Daoy (cell line): ENCODE measurements around the gene LBR. TPM values are rescaled to one million over a fixed set of nuclear protein-coding genes. Genes with fewer than 3 reads are reported as not detected.
A peak's percentile ranks its signal among the peaks of the same experiment; 100 is the strongest.

ENCODE experiments used
- DNase-seq: peaks from one replicate; pipeline ENCODE4 v3.0.0-alpha.2; 2015; ENCODE audit warnings: low read depth
- total RNA-seq: library from RNA; depleted of rRNA; stranded (reverse); fragments of >200 nt; shearing (Covaris generic); gene quantifications from 2 replicates; pipeline ENCODE4 v1.2.3, GENCODE V29; 2014

Gene LBR
- total RNA-seq, 1 experiment from 2014 or later, result 86.9 TPM

DNA sequence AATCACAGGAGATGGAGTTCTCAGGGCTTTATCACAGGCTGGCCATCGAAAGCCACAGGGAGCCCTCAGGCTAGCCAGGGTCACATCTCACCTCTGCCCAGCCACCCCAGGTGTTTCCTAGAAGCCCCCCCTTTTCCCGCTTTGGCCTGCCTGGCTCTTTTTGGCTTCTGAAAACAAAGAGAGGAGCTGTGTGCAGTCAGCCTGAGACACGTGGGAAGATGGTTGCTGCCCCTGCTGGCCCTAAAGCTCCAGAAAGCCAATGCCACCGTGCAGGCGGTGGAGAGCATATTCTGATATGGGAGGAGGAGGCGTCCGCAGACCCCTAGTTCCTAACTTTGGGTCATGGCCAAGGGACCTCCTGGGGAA is 18.7 kb upstream of the LBR start:
- DNase-seq, result no peak

GRCh38 chr1:225445639-225446594 is 18.1 kb upstream of the LBR start:
- no peak for DNase-seq

- no peak for DNase-seq
Measured at GRCh38 chr1:225442123-225442505, 14.3 kb upstream of the LBR start.

DNA sequence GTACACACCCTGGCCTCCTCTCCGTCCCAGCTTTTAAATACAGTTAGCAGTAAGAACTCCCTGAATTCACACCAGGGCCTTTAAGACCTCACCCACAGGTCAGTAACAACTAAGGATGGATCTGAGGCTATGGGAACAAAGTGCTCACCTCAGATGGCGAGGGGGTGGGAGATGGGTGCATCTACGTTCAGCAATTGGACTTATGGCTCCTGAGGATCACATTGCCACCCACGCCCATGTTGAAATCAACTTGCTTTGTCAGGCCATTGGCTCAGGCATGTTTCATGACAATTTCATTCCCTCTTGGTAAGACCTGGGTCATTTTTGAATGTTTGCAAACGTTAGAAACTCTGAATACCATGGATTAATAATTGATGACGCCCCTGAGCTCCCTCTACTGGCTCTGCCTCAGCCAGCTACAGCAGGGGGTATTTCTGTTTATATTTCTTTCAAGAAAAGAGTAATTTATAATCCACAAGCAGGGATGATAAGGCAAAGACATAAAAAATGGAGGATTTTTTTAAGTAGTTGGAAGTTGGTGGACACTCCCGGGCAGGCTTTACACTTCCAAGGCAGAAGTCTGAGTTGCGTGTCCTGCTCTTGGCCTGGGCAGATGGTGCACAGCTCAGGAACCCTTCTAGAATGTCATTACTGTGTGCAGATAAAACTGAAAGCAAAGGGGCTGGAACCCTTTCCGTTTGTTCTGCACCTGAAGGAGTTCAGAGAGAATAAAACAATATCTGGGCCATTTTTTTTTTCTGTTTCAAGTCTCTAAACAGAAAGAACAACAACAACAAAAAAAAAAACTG is 13.7 kb upstream of the LBR start:
- no peak for DNase-seq

GRCh38 chr1:225440380-225441221 is 12.8 kb upstream of the LBR start:
- DNase-seq, result no peak

- DNase-seq, result no peak
Measured at GRCh38 chr1:225437710-225438437, 10.0 kb upstream of the LBR start.

- no peak for DNase-seq
Measured at GRCh38 chr1:225435957-225436392, 8.1 kb upstream of the LBR start.

GRCh38 chr1:225435487-225435886 is 7.6 kb upstream of the LBR start:
- DNase-seq, result no peak

DNA sequence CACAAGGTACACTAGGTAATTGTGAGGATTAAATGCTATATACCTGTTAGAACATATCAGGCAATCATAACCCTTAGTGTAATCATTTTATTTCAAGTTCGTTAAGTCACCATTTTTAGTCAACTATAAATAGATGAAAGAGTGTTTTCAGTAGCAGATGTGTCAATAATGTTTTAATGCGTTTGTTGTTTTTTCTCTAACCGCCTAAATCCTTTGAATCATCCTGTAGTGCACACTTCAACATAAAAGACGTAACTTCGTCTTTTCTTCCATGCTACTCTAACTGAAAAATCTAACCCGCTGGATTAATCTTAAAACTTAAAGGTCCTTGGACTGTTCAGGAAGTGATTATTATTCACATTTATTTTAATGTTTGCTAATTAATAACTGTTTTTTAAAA is 7.2 kb upstream of the LBR start:
- DNase-seq, result no peak

GRCh38 chr1:225434046-225434445 is 6.2 kb upstream of the LBR start:
- DNase-seq, result no peak

GRCh38 chr1:225431081-225431863 is 3.4 kb upstream of the LBR start:
- DNase-seq, result no peak

GRCh38 chr1:225430301-225430700 is 2.5 kb upstream of the LBR start:
- no peak for DNase-seq

DNA sequence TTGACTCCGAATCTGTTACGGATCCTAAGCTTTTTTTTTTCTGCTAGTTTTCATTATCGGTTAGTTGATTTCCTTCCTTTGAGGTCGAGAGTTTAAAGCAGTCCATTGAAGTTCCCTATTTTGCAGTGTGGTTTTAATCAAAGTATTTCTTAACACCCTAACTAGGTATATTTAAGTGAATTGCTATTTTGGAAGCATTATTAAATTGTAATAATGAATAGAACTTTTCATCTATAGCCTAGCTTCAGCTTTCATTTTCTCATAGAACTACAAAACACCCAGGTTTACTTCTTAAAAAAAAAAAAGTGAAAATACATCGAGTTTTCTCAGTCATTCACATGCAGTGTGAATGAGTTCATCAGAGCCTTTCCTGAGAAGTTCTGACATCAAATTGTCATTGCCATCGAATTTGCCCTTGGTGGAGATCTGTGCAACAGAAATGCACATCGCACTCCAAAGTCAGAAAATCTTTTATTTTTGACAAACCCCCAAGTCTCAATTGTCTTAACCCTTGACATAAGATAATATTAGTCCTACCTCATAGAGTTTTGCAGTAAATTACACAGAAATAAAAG is 1.1 kb upstream of the LBR start:
- no peak for DNase-seq

DNA sequence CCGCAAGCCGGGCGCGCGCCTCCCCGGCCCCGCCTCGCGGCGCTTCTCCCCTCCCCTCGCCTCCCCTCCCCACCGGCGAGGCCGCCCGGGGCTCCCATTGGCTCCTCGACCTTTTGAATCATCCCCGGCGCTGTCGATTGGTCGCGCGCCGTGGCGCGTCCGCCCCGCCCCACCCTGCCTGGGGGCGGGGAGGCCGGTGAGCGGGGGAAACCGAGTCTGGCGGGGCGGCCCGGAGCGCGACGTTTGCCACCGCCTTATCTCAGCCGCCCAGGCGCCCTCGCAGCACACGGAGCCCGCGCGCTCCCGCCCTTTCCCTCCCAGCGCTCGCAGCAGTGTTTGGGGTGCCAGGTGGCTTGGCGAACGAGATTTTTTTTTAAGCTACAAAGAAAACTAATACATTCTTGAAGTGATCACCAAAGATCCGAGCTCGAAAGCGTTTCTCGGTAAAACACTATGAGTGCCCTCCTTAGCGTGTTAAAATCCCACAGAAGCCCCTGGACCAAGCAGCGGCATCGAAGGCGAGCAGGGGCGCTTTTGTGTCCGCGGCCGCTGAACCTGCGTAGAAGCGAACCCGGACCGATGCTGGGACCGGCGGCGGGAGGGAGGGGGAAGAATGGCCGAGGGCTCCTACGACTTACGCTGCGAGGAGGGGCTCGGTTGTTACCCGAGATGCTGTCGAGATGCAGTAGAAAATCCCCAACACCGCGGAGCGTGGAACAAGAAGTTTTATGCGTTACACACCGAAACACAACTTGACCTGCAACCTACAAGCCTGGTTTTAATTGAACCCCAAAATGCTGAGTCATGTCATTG is 436 bp upstream of the LBR start:
- peak; percentile 96 for DNase-seq

DNA sequence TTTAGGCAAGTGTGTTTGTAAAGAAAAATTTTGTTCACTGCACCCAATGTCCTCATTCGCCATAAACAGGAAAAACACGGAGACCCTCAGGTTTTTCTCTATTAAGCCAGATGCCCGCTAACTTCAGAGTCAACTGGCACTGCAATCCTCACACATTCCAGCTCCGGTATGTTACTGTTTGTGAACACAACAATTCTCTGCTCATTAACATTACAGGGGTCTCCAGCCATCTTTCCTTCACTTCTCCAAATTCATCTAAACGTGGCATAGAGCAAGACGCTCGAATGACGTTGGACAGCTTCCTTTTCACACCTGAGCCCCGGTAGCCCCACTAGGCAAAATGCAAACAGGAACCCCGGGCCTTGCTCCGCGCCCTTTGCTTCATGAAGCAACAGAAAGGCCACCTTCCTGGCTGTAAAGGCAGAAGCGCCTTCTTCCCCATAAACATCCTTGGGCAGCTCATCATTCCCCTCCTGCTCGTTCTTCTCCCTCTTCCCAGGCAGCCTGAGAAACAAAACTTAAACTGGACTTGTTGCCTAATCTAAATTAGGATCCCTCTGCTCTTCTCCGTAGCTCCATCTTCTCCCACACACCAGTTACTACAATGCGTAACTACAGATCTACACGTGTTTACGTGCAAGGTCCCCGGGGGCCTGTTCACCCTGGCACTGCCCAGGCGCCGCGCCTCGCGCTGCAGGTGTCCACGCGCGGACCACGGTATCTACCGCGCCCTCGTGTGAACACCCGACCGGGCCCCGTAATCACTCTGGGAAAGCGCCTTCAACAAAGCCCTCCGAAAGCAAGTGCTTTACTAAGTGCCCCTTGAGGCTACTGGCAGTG is 1.2 kb downstream of the LBR start:
- peak; percentile 33 for DNase-seq

DNA sequence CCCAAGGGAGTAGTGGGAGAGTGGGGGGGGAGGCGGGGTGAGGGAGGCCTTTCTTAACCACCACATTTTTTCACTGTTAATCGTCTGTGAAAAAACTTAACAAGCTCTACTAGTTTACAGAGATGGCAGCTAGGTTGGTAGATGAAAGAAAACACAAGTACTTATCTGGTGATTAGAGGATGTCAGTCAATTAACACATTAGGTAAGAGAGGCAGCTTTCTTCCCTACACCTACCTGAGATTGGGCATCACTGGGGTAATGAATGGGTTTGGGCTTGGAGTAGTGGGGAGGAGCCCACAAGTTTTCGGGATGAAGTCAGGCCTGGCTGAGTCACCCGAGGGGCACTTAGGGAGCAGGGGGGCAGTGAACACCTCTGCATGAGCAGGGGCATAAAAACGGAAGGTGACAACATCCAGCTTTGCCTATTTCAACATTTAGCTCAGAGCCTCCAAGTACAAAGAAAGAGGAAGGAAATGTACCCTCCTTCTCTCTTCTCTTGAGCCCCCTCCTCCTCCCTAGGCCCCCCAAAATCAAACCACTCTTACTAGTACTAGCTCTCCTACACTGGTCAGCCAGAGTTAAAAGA is 2.5 kb downstream of the LBR start:
- DNase-seq, result peak; percentile 89

GRCh38 chr1:225424562-225425200 is 3.2 kb downstream of the LBR start:
- peak; percentile 80 for DNase-seq
